GM12872 (cell line): ENCODE measurements around the gene TRIM46.

Experiments
- TF ChIP-seq, protein P1 (sequence below): IDR thresholded peaks from 3 replicates; pipeline ENCODE4 v1.5.1; 2011; ENCODE audit warnings: low read depth, mild to moderate bottlenecking, low read length, moderate library complexity; ENCODE audit not compliant: insufficient read depth

TRIM46 gene

DNA sequence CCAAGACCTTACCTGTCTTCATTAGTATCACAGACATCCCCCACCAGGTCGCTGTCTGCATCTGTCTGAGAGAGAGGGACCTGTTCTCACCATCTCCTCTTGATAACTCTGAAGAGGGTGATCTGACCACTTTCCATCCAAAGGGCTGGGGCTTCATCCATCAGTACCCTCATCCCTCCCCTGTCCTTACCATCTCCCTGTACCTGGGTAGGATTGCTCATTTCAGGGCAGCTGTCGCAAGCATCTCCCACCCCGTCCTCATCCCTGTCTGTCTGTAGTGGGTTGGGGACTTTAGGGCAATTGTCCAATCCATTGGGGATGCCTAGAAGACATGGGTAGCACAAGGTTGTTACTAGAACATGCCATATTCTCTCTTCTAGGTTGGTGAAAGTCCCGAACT lies 26.1 kb downstream of the TRIM46 start:
- TF ChIP-seq, protein P1, sequence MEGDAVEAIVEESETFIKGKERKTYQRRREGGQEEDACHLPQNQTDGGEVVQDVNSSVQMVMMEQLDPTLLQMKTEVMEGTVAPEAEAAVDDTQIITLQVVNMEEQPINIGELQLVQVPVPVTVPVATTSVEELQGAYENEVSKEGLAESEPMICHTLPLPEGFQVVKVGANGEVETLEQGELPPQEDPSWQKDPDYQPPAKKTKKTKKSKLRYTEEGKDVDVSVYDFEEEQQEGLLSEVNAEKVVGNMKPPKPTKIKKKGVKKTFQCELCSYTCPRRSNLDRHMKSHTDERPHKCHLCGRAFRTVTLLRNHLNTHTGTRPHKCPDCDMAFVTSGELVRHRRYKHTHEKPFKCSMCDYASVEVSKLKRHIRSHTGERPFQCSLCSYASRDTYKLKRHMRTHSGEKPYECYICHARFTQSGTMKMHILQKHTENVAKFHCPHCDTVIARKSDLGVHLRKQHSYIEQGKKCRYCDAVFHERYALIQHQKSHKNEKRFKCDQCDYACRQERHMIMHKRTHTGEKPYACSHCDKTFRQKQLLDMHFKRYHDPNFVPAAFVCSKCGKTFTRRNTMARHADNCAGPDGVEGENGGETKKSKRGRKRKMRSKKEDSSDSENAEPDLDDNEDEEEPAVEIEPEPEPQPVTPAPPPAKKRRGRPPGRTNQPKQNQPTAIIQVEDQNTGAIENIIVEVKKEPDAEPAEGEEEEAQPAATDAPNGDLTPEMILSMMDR: no peak

DNA sequence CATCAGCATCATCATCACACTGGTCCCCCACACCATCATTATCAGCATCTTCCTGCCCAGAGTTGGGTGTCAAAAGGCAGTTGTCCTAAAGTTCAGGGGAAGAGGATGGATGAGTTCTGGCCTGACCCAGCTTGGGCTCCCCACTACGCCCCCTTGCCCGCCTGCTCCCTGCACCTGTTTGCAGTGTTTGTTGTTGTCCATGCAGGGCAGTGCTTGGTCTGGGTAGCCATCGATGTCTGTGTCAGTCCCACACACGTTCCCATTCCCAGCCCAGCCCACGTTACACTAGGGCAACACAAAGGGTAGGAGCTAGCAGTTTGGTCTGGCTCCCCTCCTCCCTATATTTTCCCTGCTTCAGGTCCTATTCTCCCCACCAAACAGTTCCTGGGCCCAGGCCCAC lies 27.3 kb downstream of the TRIM46 start:
- TF ChIP-seq, protein P1: no peak

DNA sequence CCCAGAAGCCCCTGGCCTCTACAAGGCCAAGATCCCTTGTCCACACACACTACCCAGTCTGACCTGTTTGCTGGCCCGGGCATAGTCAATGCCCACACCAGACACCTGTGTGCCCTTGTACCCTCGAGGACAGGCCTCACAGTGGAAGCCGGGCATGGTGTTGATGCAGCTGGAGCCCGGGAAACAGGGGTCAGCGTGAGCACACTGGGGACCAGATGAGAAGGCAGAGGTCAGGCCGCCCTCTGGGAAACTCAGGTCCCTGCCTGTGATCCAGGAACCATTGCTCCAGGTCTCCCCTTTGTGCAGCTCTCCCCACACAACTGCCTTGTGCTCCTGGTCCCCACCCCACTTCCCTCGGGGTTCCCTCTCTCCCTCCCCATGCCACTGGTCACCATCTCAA lies 28.5 kb downstream of the TRIM46 start:
- TF ChIP-seq, protein P1: no peak

DNA sequence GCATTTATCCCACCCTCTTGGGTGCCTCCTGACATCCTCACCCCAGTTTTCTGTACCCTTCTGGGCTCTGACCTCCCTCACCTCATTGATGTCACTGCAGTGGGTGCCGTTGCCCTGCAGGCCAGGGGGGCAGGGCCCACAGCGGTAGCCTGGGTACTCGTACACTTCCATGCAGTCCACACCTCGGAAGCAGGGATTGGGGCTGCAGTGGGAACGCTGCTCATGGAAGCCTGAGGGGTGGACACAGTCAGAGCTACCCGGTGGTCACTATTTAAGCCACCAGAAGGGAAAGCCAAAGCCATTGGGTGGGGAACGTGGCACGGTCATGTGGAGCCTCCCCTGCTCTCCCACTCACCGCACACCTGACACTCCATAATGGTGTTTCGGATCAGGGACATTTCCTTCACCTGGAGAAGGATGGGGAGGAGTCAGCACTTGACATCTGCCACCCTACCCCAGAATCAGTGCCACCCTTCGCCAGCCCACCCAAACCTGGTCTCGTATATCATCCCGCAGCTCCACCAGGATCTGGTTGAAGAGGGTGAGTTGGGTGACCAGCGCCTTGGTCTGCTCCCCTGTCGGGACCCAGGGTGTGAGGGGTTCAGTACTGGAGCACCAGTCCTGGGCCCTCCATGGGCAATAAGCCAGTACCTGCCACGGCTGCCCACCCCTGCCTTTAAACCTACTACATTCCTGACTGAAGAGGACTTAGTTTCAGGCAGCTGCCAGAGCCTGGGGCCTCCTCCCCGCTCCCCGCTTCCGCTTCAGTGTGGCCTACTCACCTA lies 29.3 kb downstream of the TRIM46 start:
- TF ChIP-seq, protein P1: no peak

DNA sequence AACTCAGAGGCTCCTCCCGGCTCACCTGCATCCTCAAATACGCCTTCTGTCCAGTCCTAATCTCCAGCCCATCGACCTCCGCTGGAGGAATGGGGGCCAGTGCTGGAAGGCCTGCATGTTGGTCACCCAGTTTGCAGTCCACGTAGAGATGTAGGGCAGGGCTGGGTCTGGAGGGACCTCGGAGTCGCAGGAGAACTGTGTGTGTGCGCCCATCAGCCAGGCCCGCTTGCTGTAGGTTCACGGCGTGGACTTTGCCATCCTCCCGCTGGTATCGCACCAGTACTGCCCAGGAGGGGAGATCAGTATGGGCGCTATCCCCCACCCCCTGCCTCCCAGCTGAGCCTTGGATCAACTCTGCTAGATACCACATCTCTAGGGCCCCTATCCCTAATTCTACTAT lies 31.4 kb downstream of the TRIM46 start:
- TF ChIP-seq, protein P1: no peak

DNA sequence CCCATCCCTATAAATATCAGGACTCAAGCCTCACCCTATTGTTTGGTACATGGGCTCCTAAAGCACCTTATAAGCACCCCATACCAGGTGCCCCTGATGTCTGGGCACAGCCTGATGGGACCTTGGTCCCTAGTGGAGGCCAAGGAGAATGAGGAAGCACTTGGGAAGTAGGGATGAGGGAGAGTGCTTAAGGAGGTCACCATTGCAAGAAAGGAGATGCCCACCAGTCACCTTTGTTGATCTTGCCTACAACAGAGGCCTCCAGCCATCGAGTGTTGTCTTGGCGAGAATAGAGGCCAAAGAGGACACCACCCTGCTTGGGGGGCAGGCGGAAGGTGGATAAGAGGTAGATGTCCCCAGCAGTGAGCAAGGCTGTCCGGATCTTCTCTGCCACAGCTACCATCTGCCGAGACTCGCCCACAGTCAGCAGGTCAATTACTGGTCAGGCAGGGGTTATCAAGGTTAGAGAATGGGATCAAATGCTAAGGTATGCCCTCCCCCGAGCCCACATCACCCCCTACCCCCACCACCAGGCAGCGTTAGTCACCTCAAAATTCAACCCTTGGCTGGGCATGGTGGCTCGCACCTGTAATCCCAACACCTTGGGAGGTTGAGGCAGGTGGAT lies 32.4 kb downstream of the TRIM46 start:
- TF ChIP-seq, protein P1: no peak

DNA sequence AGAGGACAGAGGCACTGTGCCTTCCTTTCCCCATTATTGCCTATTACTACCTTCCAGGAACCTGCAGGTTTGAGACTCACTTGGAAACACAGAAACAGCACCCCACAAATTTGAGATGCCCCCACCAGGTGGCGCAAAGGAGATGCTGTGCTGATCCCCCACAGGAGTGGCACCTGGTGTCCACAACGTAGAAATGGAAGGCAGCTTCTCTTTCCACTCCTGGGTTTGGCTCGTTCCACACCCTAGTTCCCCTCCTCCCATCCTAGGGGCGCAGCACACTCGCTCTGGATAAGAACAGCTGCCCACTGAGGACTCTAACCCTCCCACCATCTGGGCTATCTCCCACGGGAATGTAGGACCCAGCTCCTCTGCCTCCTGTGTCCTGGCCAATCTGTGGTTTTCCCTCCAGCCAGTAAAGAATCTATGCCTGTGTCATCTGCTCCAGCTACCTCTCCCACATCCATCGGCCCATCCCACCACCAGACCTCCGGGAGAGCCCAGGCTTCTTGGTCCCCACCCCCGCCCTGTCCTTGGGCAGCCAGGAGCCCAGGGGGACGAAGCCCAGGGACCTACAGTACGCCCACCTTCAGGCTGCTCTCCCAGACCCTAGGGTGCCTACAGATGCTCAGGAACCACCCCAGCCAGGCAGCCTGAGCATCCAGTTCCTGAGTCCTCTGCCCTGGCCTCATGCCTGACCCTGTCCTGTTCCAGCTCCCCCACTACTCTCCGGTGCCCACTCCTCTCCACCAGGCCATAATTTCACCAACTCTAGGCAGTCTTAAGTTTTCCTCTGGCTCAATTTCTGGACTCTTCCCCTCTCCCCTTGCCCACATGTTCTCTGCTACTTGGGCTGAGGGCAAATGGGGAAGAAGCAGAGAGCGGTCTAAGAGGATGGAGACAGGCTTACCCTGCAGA lies 33.5 kb downstream of the TRIM46 start:
- TF ChIP-seq, protein P1: peak; percentile 93
